ENCODE data around the gene PHF5A.

DNA sequence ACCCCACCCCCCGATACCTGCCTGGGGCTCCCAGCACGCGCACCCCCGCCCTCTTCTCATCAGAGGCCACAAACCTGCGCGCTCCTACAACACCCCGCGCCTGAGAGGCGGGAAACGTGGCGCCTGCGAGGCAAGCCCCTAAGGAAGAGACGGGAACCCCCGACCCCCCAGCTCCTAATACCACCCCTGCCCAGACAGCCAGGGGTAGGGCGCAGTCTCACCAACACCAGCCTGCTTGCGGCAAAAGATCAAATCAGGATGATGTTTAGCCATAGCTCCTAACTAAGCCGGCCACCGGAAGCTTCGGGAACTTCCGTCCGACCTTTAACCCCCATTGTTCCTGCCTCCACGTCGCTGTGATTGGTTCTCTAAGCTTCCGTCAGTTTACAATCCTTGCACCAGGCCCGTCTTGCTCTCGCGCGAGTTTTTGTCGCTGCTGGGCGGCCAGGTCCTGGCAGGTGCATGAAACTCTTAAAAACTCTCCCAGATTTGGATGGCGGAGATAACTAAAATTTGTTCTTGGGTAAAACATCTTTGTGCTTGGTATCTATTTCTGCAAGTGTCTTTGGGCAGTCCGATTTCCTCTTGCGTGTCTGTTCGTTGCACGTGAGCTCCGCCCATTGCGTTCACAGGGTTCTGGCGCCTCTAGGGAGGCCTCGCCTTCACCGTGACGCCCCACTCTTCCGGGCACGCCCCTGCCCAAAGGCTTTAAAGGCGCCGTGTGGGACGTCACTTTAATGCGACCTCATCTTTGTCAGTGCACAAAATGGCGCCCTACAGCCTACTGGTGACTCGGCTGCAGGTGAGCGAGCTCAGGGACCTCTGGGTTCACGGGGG, at the start of gene PHF5A, which contains the start of gene ACO2:
- TF ChIP-seq, protein P1, sequence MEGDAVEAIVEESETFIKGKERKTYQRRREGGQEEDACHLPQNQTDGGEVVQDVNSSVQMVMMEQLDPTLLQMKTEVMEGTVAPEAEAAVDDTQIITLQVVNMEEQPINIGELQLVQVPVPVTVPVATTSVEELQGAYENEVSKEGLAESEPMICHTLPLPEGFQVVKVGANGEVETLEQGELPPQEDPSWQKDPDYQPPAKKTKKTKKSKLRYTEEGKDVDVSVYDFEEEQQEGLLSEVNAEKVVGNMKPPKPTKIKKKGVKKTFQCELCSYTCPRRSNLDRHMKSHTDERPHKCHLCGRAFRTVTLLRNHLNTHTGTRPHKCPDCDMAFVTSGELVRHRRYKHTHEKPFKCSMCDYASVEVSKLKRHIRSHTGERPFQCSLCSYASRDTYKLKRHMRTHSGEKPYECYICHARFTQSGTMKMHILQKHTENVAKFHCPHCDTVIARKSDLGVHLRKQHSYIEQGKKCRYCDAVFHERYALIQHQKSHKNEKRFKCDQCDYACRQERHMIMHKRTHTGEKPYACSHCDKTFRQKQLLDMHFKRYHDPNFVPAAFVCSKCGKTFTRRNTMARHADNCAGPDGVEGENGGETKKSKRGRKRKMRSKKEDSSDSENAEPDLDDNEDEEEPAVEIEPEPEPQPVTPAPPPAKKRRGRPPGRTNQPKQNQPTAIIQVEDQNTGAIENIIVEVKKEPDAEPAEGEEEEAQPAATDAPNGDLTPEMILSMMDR (IDR thresholded peaks at IDR 0.05; ENCODE audit: poor library complexity): no peak
- TF ChIP-seq EZH2 (IDR thresholded peaks at IDR 0.05; ENCODE audit: borderline replicate concordance): no peak

Data from hepatocyte (in vitro differentiated cells).